22Rv1 (cell line): ENCODE measurements around the gene PPP1R26.
"Not testable (repeated sequence)": the region's sequence is repeated elsewhere in the genome, so short reads cannot be mapped to it uniquely, and the experiment has no call there.

Experiments used
- H3K27ac ChIP-seq: fragments of 450-650 bp; 2 replicates; pipeline ENCODE4 v1.5.1; 2017
- CTCF ChIP-seq: fragments of 450-650 bp; IDR thresholded peaks from 2 replicates; pipeline ENCODE4 v1.5.1; 2017; ENCODE audit warnings: mild to moderate bottlenecking
- ZFX ChIP-seq: fragments of 450-650 bp; IDR thresholded peaks from 2 replicates; pipeline ENCODE4 v1.6.1; 2017; ENCODE audit warnings: antibody characterized with exemption, borderline replicate concordance

The PPP1R26 gene

GRCh38 chr9:135506327-135507103 is 26.9 kb downstream of the PPP1R26 start:
- no peak overlapping the region for H3K27ac ChIP-seq
- TF ChIP-seq CTCF (no peak), ZFX (no peak)

- H3K27ac ChIP-seq, result no peak overlapping the region
- no peak for TF ChIP-seq CTCF
Measured at GRCh38 chr9:135507104-135508035, 27.8 kb downstream of the PPP1R26 start.

GRCh38 chr9:135508211-135508820 is 28.7 kb downstream of the PPP1R26 start:
- no peak overlapping the region for H3K27ac ChIP-seq
- TF ChIP-seq CTCF, result no peak
- TF ChIP-seq ZFX, result no peak

GRCh38 chr9:135509458-135509857 is 29.9 kb downstream of the PPP1R26 start:
- H3K27ac ChIP-seq, result no peak overlapping the region
- TF ChIP-seq CTCF, result no peak
- no peak for TF ChIP-seq ZFX

GRCh38 chr9:135512241-135512603 is 32.6 kb downstream of the PPP1R26 start:
- TF ChIP-seq ZFX (no peak), CTCF (no peak)
- no peak overlapping the region for H3K27ac ChIP-seq

- H3K27ac ChIP-seq, result no peak overlapping the region
- TF ChIP-seq ZFX, result no peak
Measured at GRCh38 chr9:135512904-135513303, 33.3 kb downstream of the PPP1R26 start.

- TF ChIP-seq ZFX, result no peak
- TF ChIP-seq CTCF, result no peak
- no peak overlapping the region for H3K27ac ChIP-seq
Measured at GRCh38 chr9:135513351-135513846, 33.8 kb downstream of the PPP1R26 start.

GRCh38 chr9:135513906-135514305 is 34.3 kb downstream of the PPP1R26 start:
- not testable (repeated sequence) for H3K27ac ChIP-seq
